GM19023 (cell line): Measurements from ENCODE around the gene VSX1.

Experiments
- ATAC-seq: cut with Tn5 transposase; IDR thresholded peaks from one replicate; pipeline ENCODE4 v1.9.1; 2021; ENCODE audit warnings: mild to moderate bottlenecking, moderate library complexity; ENCODE audit not compliant: unreplicated experiment

Gene VSX1

GRCh38 chr20:25042531-25043498 lies 39.1 kb downstream of the VSX1 start:
- ATAC-seq = peak; percentile 95

GRCh38 chr20:25041813-25042530 lies 40.0 kb downstream of the VSX1 start:
- no peak for ATAC-seq

- ATAC-seq = no peak
These were observed 41.5 kb downstream of the VSX1 start for GRCh38 chr20:25040438-25040831.

- ATAC-seq = no peak
These were observed 42.1 kb downstream of the VSX1 start for GRCh38 chr20:25039697-25040437.

- no peak for ATAC-seq
These were observed 43.3 kb downstream of the VSX1 start for GRCh38 chr20:25038591-25039015.

- no peak for ATAC-seq
These were observed 43.9 kb downstream of the VSX1 start for GRCh38 chr20:25038103-25038410.

- no peak for ATAC-seq
These were observed 44.4 kb downstream of the VSX1 start for GRCh38 chr20:25037288-25038102.

- ATAC-seq = no peak
These were observed 45.5 kb downstream of the VSX1 start for GRCh38 chr20:25036331-25036936.

GRCh38 chr20:25035921-25036320 lies 46.0 kb downstream of the VSX1 start:
- no peak for ATAC-seq

- no peak for ATAC-seq
These were observed 48.0 kb downstream of the VSX1 start for GRCh38 chr20:25033924-25034300.

- ATAC-seq = no peak
These were observed 48.5 kb downstream of the VSX1 start for GRCh38 chr20:25033265-25033923.

GRCh38 chr20:25032478-25033264 lies 49.3 kb downstream of the VSX1 start:
- ATAC-seq = no peak

GRCh38 chr20:25032065-25032477 lies 49.9 kb downstream of the VSX1 start:
- no peak for ATAC-seq

GRCh38 chr20:25031241-25031640 lies 50.7 kb downstream of the VSX1 start:
- ATAC-seq = no peak

GRCh38 chr20:25030649-25031207 lies 51.2 kb downstream of the VSX1 start:
- no peak for ATAC-seq

GRCh38 chr20:25030007-25030648 lies 51.8 kb downstream of the VSX1 start:
- ATAC-seq = no peak

- no peak for ATAC-seq
These were observed 55.8 kb downstream of the VSX1 start for GRCh38 chr20:25025986-25026605.
